GM12872 (cell line): ENCODE measurements around the gene HOXA11.

Experiments
- TF ChIP-seq, protein P1 (sequence below): IDR thresholded peaks from 3 replicates; pipeline ENCODE4 v1.5.1; 2011; ENCODE audit warnings: low read depth, mild to moderate bottlenecking, low read length, moderate library complexity; ENCODE audit not compliant: insufficient read depth

The HOXA11 gene

DNA sequence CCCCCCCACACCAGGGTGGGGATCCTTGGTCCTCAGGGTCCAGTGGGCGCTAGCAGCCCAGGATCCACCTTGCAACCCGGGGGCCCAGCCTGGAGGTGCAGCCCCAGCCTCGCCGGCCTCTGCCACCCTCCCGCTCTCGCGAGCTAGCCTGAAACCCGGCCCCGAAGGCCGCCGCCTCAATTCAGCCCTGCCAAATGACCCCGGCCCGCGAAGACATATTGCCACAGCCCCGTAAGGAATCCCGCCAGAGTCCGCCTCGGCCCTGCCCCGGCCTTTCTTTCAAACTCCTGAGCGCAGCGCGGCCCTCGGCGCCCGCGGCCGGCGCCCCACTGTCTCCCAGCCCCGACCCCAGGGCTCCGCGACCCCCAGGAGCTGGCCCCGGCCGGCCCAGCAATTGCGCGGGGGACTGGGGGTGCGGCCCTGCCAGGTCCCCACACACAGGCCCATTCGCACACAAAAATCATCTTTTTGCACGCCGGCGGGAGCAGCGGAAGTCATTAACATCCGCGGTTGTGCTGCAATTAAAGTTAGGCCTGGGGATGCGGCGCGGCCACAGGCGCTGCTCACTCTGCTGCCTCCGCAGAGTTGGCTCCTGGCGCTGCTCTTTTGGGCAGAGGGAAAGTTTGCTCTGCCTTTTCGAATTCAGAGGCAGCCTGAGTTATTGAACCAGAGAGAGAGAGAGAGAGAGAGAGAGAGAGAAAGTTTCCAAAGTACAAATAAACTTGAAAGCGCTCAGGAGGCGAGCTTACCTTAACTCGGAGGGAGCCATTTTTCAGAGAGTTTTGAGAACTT lies 45.5 kb downstream of the HOXA11 start:
- TF ChIP-seq, protein P1, sequence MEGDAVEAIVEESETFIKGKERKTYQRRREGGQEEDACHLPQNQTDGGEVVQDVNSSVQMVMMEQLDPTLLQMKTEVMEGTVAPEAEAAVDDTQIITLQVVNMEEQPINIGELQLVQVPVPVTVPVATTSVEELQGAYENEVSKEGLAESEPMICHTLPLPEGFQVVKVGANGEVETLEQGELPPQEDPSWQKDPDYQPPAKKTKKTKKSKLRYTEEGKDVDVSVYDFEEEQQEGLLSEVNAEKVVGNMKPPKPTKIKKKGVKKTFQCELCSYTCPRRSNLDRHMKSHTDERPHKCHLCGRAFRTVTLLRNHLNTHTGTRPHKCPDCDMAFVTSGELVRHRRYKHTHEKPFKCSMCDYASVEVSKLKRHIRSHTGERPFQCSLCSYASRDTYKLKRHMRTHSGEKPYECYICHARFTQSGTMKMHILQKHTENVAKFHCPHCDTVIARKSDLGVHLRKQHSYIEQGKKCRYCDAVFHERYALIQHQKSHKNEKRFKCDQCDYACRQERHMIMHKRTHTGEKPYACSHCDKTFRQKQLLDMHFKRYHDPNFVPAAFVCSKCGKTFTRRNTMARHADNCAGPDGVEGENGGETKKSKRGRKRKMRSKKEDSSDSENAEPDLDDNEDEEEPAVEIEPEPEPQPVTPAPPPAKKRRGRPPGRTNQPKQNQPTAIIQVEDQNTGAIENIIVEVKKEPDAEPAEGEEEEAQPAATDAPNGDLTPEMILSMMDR = no peak

DNA sequence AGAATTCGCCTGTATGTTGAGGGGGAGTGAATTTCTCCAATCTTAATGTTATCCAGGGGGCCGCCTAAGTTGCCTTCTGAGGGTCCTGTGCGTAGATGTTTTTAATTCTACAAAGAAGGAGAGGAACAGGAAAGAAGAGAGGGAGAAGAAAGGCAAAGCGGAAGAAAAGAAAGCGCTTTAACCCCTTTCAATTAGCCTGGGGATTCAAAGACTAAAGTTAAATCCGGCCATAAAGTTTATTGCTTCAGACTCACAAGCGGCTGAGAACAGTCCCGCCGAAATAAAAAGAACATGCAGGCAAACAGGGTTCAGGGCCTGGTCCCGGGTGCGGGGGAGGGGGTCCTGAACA lies 46.1 kb downstream of the HOXA11 start:
- TF ChIP-seq, protein P1 = no peak

DNA sequence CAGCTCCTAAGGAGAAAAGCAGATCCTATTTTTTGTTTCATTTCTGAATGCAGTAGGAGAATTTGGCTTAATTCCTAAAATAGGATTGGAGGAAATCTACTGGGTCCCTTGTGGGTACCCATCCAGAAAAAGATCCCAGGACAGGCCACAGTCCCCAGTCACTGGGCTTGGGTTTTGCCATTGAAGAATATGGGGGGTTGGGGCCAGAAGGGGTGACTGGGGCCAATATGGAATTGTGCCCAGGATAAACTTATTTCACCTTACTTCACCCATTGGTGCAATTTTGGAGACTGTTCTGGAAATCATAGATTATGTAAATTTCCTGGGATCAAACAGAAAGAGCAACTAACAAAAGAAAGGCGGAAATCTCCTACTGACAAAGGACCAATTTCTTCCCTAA lies 46.6 kb downstream of the HOXA11 start:
- TF ChIP-seq, protein P1 = no peak

DNA sequence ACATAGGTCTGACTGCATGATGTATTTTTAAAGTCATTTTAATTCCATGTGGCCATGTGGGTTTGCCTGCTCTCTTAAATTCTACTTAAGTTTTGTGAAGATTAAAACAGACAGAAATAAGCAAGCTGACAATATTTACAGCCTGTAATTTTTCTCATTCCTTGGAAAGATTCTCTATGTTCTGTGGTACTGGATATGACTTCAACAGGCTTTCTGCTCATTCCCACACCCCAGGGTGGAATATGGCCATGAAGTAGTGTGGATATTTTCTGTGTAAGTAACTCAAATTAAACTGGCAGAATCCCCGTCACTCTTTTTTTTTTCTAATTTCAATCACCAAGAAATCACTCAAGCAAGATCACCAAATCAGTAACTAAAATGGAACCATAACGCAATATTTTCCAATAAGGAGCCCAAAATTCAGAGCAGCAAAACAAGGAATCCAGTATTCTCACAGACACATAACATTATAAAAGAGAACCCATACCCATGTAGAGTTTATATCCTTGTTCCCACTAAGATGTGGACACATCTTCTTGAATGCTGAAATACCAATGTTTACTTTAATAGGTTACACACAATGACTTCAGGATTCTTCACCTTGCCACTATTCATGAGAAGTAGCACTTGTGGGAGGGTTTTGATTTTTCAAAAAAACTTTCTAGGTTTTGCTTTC lies 47.3 kb downstream of the HOXA11 start:
- TF ChIP-seq, protein P1 = no peak

DNA sequence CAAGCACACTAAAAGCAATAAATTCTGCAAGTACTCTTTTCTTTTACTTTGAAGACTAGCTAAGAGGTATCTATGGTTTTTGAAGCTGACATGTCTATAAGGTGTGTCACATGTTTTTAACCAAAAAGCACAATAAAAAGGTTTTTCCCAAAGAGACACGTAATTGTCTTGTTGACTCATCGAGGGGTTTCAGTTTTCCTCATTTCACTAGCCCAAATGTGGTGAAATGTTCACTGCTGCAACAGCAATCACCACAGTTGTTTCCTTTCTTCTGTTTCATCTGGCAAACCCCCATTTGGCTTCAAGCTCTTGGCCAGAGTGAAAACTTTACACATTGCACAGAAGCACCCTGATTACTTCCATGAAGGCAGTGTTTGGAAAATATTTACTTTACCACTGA lies 50.6 kb downstream of the HOXA11 start:
- TF ChIP-seq, protein P1 = no peak

DNA sequence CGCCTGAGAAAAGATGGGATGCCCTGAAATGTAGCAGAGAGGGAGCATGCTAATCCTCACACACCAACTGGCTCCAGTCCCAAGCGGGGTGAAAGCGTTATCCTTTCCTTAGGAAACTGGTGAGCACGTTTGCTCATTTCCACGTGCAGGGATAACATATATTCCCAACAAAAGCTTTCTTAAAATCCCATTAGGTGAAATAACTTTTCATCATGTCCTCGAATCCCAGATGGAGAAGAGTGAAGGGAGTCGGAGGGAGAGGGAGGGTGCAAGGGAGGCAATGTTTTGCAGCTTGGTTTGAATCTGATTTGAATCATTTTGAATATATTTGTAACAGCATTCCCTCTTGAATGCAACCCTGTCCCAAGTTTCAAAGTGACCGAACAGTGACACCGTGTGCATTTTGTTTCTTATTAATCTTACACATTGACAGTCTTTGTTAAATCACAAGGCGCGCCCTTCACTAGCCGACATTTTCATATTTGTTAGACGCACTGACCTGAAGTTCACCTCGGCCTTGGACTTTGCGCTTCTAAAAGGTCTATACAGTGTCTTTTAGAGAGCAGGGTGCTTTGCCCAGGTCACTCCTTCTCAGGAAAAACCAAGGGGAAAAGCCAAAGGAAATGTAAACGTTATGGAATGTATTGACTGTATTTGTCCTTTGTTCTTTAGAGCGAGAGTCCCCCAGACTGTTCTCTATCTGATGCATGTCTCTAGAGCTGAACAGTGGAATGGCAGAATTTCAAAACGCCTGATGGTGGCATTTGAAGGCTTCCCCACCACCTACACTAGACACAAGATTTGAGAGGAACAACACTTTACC lies 51.4 kb downstream of the HOXA11 start:
- TF ChIP-seq, protein P1 = no peak

DNA sequence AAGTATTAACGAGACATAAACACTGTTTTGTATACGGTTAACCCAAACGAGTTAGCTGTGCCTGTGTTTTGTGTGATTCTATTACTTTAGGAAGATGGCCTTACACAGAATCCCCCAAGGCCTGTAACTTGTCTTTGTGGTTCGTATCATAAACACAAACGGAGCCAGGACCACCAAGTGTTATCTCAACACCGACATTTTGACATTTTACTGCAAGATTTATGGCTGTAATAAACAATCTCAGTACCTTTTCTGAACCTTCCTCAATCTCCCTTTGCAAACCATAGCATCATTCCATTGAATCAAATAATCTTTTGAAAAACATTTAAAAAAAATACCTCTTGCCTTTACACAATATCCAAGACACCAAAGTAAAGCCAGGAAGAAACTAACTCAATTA lies 52.1 kb downstream of the HOXA11 start:
- TF ChIP-seq, protein P1 = no peak
